ENCODE data around the gene TINAG. TPM values are rescaled to one million over a fixed set of nuclear protein-coding genes. Genes with fewer than 3 reads are reported as not detected.

TINAG gene
- total and polyA plus RNA-seq, 2 donors (not counting 3 experiments of a cell fraction or from before 2014, with no cell fraction given), result not detected

DNA sequence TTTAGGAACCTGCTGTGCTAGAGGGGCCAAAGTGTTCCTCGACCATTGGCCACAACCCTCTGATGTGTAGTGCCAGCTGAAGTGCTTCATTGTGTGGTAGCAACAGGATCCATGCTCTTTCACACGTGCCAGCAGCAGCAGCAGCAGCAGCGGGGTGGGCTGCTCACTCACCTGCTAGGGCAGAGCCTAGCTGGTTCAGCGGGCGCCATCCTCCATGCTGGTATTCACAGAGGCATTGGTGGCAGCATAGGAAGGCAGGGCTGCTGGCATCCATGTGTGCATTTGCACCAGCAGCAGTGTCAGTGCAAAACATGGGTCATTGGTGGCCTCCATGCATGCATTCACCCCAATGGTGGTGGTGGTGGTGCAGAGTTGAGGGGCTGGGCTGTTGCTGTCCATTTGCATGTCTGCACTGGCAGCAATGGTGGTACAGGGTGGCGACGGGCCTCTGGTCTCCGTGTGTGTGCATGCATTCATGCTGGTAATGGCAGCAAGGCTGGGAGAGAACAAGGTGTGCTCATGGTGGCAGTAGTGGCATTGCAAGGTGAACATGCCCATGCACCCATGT is 13.2 kb upstream of the TINAG start:
- ChIA-PET POLR2A (no interaction called here), CTCF (no interaction called here)
- dilution Hi-C loops (cut with MboI; ENCODE audit: extremely low pct_ligation_motif_present, low sequenced_read_pairs) (no loop called here), intact Hi-C loops (cut with micrococcal nuclease) (loop anchor here (5.0 kb wide), 1 partner anchor 137 kb away; no protein-coding TSS in a partner anchor)
- Histone ChIP-seq H3K9me3 (replicated peaks; ENCODE audit: control insufficient read depth, insufficient read depth, low read length) (no peaks in the 10 kb centered on the region), H4K20me1 (replicated peaks; ENCODE audit: control insufficient read depth, extremely low read depth, insufficient read depth, low read length) (no peaks in the 10 kb centered on the region), H3K27me3 (ENCODE audit: control insufficient read depth in 2 of 2, insufficient read depth in 2 of 2, low read length in 2 of 2) (no peaks in the 10 kb centered on the region), H3K9ac (replicated peaks; ENCODE audit: extremely low read depth, insufficient read depth, low read length) (no peak overlapping the region), H3K27ac (ENCODE audit: insufficient read depth, low read depth, low read length) (no peak overlapping the region), H2AFZ (ENCODE audit: low read depth, low read length) (no peak overlapping the region), H3K4me1 (ENCODE audit: control insufficient read depth, extremely low read depth, insufficient read depth, low read length) (peaks cover 30% of the 10 kb centered on the region), H3K4me3 (replicated peaks in 1 of 3; ENCODE audit: insufficient read depth in 1 of 3, low read depth in 1 of 3, low read length in 3 of 3) (no peak overlapping the region), H3K4me2 (ENCODE audit: insufficient read depth, low read length) (no peak overlapping the region), H3K36me3 (ENCODE audit: control insufficient read depth in 2 of 2, extremely low read depth in 1 of 2, insufficient read depth in 2 of 2, low read length in 2 of 2) (no peaks in the 10 kb centered on the region), H3K9me1 (replicated peaks; ENCODE audit: control insufficient read depth, extremely low read depth, insufficient read depth, low read length) (no peaks in the 10 kb centered on the region), H3K79me2 (ENCODE audit: control insufficient read depth, insufficient read depth, low read length) (no peaks in the 10 kb centered on the region)
- DNase-seq (ENCODE audit: low read depth, low spot score), result no peak
- no peak for FAIRE-seq
- TF ChIP-seq EZH2 (IDR thresholded peaks at IDR 0.05; ENCODE audit: borderline replicate concordance, low read depth, low read length, severe bottlenecking) (no peak), JUN (IDR thresholded peaks at IDR 0.05; ENCODE audit: borderline replicate concordance, insufficient read depth, insufficient read length, low read depth) (no peak), POLR2A (IDR thresholded peaks at IDR 0.05; ENCODE audit: low read depth, low read length) (no peak), POLR2AphosphoS5 (IDR thresholded peaks at IDR 0.05; ENCODE audit: insufficient read depth, low read depth, low read length) (no peak)
- TF ChIP-seq, protein P1, sequence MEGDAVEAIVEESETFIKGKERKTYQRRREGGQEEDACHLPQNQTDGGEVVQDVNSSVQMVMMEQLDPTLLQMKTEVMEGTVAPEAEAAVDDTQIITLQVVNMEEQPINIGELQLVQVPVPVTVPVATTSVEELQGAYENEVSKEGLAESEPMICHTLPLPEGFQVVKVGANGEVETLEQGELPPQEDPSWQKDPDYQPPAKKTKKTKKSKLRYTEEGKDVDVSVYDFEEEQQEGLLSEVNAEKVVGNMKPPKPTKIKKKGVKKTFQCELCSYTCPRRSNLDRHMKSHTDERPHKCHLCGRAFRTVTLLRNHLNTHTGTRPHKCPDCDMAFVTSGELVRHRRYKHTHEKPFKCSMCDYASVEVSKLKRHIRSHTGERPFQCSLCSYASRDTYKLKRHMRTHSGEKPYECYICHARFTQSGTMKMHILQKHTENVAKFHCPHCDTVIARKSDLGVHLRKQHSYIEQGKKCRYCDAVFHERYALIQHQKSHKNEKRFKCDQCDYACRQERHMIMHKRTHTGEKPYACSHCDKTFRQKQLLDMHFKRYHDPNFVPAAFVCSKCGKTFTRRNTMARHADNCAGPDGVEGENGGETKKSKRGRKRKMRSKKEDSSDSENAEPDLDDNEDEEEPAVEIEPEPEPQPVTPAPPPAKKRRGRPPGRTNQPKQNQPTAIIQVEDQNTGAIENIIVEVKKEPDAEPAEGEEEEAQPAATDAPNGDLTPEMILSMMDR (IDR thresholded peaks at IDR 0.05; ENCODE audit: extremely low read depth in 1 of 2, insufficient read depth in 1 of 2, low read depth in 1 of 2, low read length in 2 of 2), result no peak
- BruUV-seq (replicated peaks), result no TSS peak
